Measurements from ENCODE around the gene ZNF692. TPM values are rescaled to one million over a fixed set of nuclear protein-coding genes. Genes with fewer than 3 reads are reported as not detected.
A peak's percentile ranks its signal among the peaks of the same experiment; 100 is the strongest.

Gene ZNF692, protein sequence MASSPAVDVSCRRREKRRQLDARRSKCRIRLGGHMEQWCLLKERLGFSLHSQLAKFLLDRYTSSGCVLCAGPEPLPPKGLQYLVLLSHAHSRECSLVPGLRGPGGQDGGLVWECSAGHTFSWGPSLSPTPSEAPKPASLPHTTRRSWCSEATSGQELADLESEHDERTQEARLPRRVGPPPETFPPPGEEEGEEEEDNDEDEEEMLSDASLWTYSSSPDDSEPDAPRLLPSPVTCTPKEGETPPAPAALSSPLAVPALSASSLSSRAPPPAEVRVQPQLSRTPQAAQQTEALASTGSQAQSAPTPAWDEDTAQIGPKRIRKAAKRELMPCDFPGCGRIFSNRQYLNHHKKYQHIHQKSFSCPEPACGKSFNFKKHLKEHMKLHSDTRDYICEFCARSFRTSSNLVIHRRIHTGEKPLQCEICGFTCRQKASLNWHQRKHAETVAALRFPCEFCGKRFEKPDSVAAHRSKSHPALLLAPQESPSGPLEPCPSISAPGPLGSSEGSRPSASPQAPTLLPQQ
- polyA plus RNA-seq = 17.0 TPM

DNA sequence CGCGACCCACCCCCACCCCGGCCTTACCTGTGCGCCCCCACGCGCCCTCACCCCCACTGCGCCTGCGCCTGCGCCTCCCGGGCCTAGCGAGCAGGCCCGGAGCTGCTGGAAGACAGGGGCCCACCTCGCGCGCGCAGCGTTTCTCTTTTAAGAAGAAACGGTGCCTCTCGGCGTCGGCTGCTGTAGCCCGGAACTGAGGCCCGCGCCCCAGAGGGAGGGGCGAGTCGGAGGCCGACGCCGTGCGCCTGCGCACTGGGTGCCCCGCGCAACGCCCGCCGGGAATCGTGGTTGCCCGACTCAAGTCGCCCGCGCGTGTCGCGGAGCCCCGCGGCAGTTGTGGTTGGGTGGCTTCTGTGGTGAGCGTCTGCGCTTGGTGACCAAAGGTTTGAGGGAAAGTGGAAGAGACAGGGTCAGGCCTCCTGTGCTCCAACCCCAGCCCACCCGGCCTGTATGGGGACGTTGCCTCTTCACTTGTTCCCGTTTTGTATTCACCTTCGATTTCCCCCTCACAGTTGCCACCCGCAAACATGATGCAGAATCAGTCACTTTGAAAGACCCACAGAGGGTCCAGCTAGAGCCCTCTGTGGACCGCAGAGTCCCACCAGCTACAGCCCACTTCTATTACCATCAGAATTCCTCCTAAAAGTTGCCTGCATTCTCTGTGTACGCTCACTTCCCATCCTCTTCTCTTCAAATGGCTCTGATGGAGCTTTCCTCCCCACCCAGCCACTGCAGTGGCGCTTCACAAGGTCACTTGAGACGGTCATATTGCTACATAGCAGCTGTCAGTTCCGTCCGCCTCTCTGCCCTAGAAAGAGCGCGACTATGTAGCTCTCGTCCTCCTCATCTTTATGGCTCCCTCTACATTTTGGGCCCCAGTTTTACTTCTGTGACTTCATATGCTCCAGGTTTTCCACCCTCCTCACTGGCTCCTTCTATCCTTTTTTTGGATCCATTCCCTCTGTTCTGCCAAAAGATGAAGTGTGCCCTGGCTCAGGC is at the start of gene ZNF692:
TSS of gene ZNF692 (minus strand) at position 195 of the 999 bp plus-strand sequence. CDS start 776 bp downstream, outside the sequence.
- H3K36me3 Mint-ChIP-seq = no peaks in the 10 kb centered on the region
- H3K27ac Mint-ChIP-seq = peak within 1 kb of the TSS; percentile 91 to 96 (median 93)
- no peaks in the 10 kb centered on the region for H3K9me3 Mint-ChIP-seq
- H3K4me1 Mint-ChIP-seq = peaks cover 32 to 49% (median 34%) of the 10 kb centered on the region in 3 donors
- no peaks in the 10 kb centered on the region for H3K27me3 Mint-ChIP-seq
- peak within 1 kb of the TSS; percentile 85 to 100 (median 94) for H3K4me3 Mint-ChIP-seq

DNA sequence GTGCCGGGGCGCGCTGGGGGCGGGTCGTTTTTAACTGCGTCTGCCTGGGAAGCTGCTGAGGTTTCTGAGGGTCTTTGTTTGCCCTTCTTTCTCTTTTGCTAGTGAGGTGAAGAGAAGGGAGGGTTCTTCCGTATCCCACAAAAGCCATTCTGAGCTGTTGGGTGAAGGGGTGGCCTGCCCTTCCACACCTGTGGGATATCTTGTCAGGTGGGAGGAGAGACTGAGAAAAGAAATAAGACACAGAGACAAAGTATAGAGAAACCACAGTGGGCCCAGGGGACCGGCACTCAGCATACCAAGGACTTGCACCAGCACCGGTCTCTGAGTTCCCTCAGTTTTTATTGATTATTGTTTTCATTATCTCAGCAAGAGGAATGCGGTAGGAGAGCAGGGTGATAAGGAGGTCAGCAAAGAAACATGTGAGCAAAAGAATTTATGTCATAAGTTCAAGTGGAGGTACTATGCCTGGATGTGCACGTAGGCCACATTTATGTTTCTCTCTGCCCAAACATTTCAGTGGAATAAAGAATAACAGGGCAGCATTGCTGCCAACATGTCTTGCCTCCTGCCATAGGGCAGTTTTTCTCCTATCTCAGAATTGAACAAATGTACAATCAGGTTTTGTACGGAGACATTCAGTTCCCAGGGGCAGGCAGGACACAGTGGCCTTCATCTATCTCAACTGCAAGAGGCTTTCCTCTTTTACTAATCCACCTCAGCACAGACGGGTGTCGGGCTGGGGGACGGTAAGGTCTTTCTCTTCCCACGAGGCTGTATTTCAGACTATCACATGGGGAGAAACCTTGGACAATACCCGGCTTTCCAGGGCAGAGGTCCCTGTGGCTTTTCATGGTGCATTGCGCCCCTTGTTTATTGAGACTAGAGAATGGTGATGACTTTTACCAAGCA is 48.1 kb upstream of the ZNF692 start:
- Mint-ChIP-seq H3K36me3 (peaks cover 5% of the 10 kb centered on the region), H3K27me3 (no peaks in the 10 kb centered on the region), H3K4me1 (peaks cover 29 to 37% (median 35%) of the 10 kb centered on the region in 3 donors), H3K27ac (peak overlapping the region; percentile 61 to 98 (median 96)), H3K9me3 (no peaks in the 10 kb centered on the region), H3K4me3 (peak overlapping the region; percentile 86 to 99 (median 94))

DNA sequence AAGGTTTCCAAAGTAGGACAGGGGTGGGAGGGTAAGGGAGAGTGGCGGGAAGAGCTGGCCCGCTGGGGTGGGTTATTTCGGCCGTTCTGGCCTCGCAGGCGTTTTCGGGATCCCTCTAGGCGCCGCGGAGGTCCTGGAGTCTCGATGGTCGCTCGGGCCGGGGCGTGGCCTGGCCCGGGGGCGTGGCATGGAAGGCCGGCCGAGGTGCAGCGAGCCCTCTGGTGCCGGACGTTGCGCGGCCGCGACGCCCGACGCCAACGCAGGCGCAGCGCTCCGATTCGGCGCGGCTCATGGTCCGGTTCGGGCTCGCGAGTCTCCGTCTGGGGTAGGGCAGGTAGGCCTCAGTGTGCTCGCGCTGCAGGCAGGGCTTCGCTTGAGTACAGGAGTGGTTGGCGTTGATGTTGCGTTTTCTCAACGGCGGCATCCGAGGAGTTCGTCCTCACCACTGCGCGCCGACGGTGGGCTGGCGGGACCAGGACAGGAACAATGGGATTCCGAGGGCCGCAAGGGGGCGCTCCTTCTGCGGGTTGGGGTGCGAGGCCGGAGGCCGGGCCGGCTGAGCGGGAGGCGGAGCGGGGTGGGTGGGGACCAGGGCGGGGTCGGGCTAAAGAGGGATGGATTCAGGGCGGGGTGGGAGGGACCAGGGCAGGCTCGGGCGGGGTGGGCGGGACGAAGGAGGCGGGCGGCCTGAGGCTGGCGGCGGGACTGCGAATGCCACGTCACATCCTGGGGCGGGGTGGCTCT is 47.3 kb upstream of the ZNF692 start, which contains the start of gene PGBD2:
TSS of gene PGBD2 (plus strand) at position 227 of the 744 bp plus-strand sequence. CDS start 7,628 bp downstream, outside the sequence.
- Mint-ChIP-seq H3K27me3 (no peaks in the 10 kb centered on the region), H3K4me3 (peak within 1 kb of the TSS; percentile 86 to 99 (median 98)), H3K9me3 (no peaks in the 10 kb centered on the region), H3K27ac (peak within 1 kb of the TSS; percentile 61 to 99 (median 98)), H3K36me3 (peaks cover 5% of the 10 kb centered on the region), H3K4me1 (peaks cover 29 to 37% (median 35%) of the 10 kb centered on the region in 3 donors)

DNA sequence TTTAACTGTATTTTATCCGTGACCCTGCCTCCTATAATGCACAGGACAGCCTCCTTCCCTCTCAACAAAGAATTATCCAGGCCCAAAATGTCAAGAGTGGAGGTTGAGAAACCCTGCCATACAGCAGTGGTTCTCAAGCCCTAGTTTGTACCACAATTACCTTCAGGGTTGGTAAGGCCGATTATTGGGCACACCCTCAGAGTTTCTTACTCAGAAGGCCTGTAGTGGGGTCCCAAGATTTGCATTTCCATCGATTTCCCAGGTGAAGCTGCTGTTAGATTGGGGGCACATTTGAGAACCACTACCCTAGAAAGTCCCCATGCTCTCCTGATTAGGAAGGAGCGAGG is 46.8 kb upstream of the ZNF692 start:
- H3K9me3 Mint-ChIP-seq = no peaks in the 10 kb centered on the region
- peaks cover 27 to 37% (median 35%) of the 10 kb centered on the region in 3 donors for H3K4me1 Mint-ChIP-seq
- peaks cover 5% of the 10 kb centered on the region for H3K36me3 Mint-ChIP-seq
- no peaks in the 10 kb centered on the region for H3K27me3 Mint-ChIP-seq
- peak overlapping the region; percentile 61 to 99 (median 98) for H3K27ac Mint-ChIP-seq
- H3K4me3 Mint-ChIP-seq = peak overlapping the region; percentile 86 to 99 (median 95)

DNA sequence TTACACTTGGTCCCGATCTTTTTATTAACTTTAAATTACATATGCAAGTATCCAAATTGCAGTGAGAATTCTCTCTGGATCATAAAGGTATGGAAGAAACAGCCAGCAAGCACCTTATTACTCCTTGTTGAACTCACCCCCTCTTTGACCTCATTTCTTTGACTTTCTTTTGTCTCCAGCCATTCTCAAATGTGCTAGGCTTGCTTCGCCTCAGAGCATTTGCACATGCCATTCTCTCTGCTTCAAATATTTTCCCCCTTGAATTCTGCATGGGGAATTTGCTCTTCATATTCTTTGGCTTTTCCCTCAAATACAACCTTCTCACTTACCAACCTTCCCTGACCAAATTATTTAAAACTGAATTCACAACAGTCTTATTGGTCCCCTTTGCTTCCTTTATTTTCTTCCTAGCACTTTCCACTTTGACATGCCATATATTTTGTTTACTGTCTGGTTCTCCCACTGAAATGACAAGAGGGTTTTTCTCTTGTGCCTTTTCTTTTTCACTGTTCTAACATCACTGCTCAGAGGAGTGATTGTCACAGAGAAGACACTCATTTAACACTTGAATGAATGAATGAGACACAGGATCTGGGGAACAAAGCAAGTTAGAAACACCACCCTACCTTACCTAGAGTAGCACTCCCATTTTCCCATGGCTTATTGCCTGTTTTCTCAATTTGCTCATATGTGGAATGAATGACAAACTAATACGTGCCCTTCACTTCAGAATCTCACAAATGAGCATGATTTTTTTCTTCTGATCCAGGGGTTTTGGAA is 45.7 kb upstream of the ZNF692 start:
- peak overlapping the region; percentile 29 to 61 (median 42) for H3K27ac Mint-ChIP-seq
- H3K27me3 Mint-ChIP-seq = no peaks in the 10 kb centered on the region
- peak overlapping the region in 3 of 4 donors; percentile 15 to 86 (median 30) for H3K4me3 Mint-ChIP-seq
- no peaks in the 10 kb centered on the region for H3K9me3 Mint-ChIP-seq
- H3K36me3 Mint-ChIP-seq = peaks cover under 1% of the 10 kb centered on the region
- peaks cover 20 to 33% (median 26%) of the 10 kb centered on the region in 3 donors for H3K4me1 Mint-ChIP-seq

DNA sequence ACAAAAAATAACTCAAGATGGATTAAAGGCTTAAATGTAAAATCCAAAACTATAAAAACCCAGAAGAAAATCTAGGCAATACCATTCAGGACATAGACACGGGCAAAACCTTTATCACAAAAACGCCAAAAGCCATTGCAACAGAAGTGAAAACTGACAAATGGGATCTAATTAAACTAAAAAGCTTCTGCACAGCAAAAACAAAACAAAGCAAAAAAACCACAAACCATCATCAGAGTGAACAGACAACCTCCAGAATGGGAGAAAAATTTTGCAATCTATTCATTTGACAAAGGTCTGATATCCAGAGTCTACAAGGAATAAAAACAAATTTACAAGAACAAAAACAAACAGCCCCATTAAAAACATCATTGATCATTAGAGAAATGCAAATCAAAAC is 42.7 kb upstream of the ZNF692 start:
- Mint-ChIP-seq H3K27ac (no peak overlapping the region), H3K36me3 (no peaks in the 10 kb centered on the region), H3K4me1 (peaks cover 0 to 5% (median 4%) of the 10 kb centered on the region in 3 donors), H3K4me3 (no peak overlapping the region), H3K9me3 (no peaks in the 10 kb centered on the region), H3K27me3 (peaks cover 2% of the 10 kb centered on the region)

DNA sequence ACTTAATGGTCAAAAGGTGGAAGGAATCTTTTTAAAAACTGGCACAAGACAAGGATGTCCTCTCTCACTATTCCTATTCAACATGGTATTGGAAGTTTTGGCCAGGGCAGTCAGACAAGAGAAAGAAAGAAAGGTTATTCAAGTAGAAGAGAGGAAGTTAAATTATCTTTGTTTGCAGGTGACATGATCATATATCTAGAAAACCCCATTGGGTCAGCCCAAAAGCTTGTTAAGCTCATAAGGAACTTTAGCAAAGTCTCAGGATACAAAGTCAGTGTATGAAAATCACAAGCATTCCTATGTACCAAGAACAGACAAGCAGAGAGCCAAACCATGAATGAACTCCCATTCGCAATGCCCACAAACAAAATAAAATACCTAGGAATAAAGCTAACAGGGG is 41.8 kb upstream of the ZNF692 start:
- Mint-ChIP-seq H3K4me1 (peaks cover 0 to 4% (median 4%) of the 10 kb centered on the region in 3 donors), H3K27me3 (peaks cover 4% of the 10 kb centered on the region), H3K4me3 (peak overlapping the region in 1 of 4 donors; percentile 32), H3K9me3 (no peaks in the 10 kb centered on the region), H3K27ac (no peak overlapping the region), H3K36me3 (no peaks in the 10 kb centered on the region)

DNA sequence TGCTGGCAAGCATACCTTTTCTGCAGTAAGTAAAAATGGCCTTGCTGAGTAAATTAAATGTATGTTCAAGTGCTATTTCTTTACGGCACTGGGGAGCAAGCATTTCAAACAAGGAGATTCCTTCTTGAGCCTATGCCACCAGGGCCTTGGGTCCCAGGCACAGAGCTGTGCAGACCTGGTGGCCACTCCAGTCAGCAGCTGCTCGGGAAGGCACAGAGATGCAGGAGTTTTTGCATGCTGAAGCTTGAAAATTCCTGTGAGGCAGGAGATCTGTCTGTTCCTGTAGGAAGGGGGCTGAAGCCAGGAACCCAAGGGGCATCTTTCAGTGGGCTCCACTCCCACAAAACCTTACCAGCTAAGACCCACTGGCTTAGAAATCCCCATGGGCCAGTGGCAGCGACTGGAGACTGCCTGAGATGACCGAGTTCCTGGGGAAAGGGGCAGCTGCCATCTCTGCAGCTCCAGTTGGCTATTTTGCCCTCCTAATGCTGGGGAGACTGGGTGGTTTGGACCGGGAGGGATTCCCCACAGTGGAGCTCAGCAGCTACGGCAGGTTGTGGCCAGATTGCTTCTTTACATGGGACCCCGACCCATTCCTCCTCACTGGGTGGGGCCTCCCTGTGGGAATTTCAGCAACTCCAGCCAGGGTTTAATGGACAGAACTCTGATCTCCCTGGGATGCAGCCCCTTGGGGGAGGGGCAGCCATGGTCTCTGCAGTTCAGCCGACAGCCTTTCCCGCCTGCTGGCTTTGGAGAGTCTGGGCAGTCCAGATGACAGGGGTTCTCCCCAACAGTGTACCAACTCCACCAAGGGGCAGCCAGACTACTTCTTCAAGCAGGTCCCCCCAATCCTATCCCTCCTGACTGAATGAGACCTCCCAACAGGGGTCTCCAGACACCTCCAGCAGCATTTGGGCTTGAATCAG is 38.8 kb upstream of the ZNF692 start:
- H3K27me3 Mint-ChIP-seq = peaks cover 8% of the 10 kb centered on the region
- no peaks in the 10 kb centered on the region for H3K9me3 Mint-ChIP-seq
- no peak overlapping the region for H3K4me3 Mint-ChIP-seq
- H3K36me3 Mint-ChIP-seq = no peaks in the 10 kb centered on the region
- peaks cover 0 to 2% (median 0%) of the 10 kb centered on the region in 3 donors for H3K4me1 Mint-ChIP-seq
- no peak overlapping the region for H3K27ac Mint-ChIP-seq

DNA sequence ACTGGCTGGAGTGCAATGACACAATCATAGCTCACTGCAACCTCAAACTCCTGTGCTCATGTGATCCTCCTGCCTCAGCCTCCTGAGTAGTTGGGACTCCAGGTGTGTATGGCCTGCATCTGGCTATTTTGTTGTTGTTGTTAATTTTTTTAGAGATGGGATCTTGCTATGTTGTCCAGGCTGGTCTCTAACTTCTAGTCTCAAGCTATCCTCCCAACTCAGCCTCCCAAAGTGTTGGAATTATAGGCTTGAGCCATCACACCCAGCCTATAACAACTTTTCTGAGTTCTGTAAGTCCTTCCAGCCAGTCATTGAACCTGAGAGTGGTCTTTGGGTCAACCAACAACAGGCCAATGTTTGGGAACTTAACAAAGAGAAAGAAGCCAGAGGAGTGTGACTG is 36.0 kb upstream of the ZNF692 start:
- Mint-ChIP-seq H3K4me1 (peaks cover 0 to 2% (median 0%) of the 10 kb centered on the region in 3 donors), H3K4me3 (no peak overlapping the region), H3K27ac (no peak overlapping the region), H3K9me3 (no peaks in the 10 kb centered on the region), H3K27me3 (peaks cover 8% of the 10 kb centered on the region), H3K36me3 (no peaks in the 10 kb centered on the region)

DNA sequence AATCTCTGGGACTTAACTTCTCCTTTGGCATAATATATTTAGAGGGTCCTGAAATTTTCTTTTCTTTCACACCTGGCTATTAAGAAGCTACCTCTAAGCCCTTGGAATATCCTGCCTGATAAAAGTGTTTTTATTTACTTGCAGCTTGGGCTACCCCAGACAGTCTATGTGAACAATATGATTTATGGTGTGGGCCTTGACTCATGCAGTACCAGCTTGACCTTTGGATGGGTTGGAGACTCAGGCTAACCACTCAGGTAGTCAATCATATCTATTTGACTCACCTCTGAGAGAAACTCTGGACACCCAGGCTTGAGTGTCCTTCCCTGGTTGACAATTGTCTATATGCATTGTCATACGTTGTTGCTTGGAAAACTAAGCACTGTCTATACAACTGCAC is 33.7 kb upstream of the ZNF692 start:
- H3K27me3 Mint-ChIP-seq = peaks cover 6% of the 10 kb centered on the region
- no peak overlapping the region for H3K27ac Mint-ChIP-seq
- no peaks in the 10 kb centered on the region for H3K36me3 Mint-ChIP-seq
- H3K4me3 Mint-ChIP-seq = no peak overlapping the region
- H3K4me1 Mint-ChIP-seq = peaks cover 0 to 2% (median 0%) of the 10 kb centered on the region in 3 donors
- H3K9me3 Mint-ChIP-seq = no peaks in the 10 kb centered on the region

DNA sequence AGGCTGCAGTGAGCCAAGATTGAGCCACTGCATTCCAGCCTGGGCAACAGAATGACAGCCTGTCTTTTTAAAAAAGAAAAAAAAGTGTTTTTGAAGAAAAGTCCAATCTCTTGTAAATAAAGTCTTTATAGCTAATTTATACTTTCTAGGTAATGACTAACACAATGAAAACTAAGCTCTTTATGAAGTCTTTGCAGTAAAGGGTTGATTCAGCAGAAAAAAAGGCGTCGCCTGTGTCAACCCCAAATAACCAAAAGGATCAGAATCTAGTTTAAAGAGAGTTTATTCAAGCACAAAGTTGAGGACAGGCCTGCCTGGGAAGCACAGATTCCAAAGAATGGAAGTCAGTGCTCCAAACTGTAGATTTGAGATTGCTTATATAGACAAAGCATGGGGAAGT is 32.9 kb upstream of the ZNF692 start:
- H3K4me1 Mint-ChIP-seq = peaks cover 0 to 3% (median 2%) of the 10 kb centered on the region in 3 donors
- no peak overlapping the region for H3K4me3 Mint-ChIP-seq
- H3K36me3 Mint-ChIP-seq = no peaks in the 10 kb centered on the region
- H3K9me3 Mint-ChIP-seq = no peaks in the 10 kb centered on the region
- H3K27me3 Mint-ChIP-seq = peaks cover 6% of the 10 kb centered on the region
- H3K27ac Mint-ChIP-seq = no peak overlapping the region

Data from IgD-negative memory B cell (primary cell).